Progenitor cell of endocrine pancreas (in vitro differentiated cells): Measurements from ENCODE around the gene BACH2. TPM values are rescaled to one million over a fixed set of nuclear protein-coding genes. Genes with fewer than 3 reads are reported as not detected.

ENCODE experiments used
- DNase-seq: peaks from one replicate; pipeline ENCODE4 v3.0.0; 2021; ENCODE audit warnings: low spot score; ENCODE audit not compliant: unreplicated experiment
- H3K27ac Mint-ChIP-seq: 2 replicates; pipeline ENCODE4 v1.8.0; 2021; ENCODE audit warnings: mild to moderate bottlenecking, moderate library complexity, mixed read lengths
- H3K27me3 Mint-ChIP-seq: 2 replicates; pipeline ENCODE4 v1.8.0; 2021; ENCODE audit warnings: mixed read lengths
- H3K36me3 Mint-ChIP-seq: 2 replicates; pipeline ENCODE4 v1.8.0; 2022; ENCODE audit warnings: mixed read lengths; ENCODE audit not compliant: insufficient read depth
- H3K4me1 Mint-ChIP-seq: 2 replicates; pipeline ENCODE4 v1.8.0; 2021; ENCODE audit warnings: low read depth, mixed read lengths
- H3K4me3 Mint-ChIP-seq: 2 replicates; pipeline ENCODE4 v1.8.0; 2021; ENCODE audit warnings: low read depth, mild to moderate bottlenecking, moderate library complexity, mixed read lengths
- H3K9me3 Mint-ChIP-seq: 2 replicates; pipeline ENCODE4 v1.8.0; 2021; ENCODE audit warnings: low read depth, mixed read lengths
- total RNA-seq: library from RNA; stranded (reverse); gene quantifications from 2 replicates; pipeline ENCODE4 v1.2.1, GENCODE V29; 2021
- TF ChIP-seq, protein P1 (sequence below): fragments of 200-600 bp; sonication (generic); IDR thresholded peaks from one replicate; pipeline ENCODE4 v1.5.0; 2021; ENCODE audit warnings: antibody characterized with exemption, mild to moderate bottlenecking; ENCODE audit not compliant: unreplicated experiment

The BACH2 gene
- total RNA-seq, 1 donor from 2014 or later = 11.2 TPM

DNA sequence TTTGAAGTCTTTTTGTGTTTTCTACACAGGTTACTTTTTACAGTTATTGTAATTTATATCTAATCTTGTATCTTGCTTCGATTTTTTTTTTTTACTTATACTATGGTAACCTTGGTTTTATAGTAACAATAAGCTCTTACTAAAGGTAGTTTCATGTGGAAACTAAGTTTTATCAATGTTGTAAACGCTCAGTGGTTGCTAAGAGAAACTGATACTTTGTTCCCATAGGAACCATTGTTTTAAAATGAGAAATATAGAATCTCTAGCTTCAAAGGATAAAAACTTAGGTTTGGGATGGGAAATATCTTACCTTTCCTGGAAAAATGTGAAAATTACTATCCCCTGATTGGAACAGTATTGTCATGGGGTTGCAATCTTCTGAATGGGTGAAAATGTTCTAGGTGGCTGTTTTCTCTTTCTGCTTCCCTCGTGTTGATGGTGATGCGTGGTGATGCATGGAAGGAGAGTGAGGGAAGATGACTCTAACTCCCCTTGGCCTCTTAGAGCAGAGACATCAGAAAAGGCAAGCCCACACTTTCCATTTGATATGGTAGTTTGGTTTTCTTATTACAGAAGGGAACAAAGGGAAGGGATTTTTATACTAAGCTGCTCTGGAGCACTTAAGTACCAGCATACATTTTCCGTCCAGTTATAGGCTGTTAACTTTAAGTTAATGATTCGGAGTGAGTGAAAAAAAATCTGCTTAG is 23.5 kb upstream of the BACH2 start:
- Mint-ChIP-seq H3K27ac (no peak overlapping the region), H3K4me3 (no peak overlapping the region), H3K36me3 (no peaks in the 10 kb centered on the region), H3K9me3 (no peaks in the 10 kb centered on the region), H3K27me3 (no peaks in the 10 kb centered on the region), H3K4me1 (no peaks in the 10 kb centered on the region)
- DNase-seq = no peak
- TF ChIP-seq, protein P1, sequence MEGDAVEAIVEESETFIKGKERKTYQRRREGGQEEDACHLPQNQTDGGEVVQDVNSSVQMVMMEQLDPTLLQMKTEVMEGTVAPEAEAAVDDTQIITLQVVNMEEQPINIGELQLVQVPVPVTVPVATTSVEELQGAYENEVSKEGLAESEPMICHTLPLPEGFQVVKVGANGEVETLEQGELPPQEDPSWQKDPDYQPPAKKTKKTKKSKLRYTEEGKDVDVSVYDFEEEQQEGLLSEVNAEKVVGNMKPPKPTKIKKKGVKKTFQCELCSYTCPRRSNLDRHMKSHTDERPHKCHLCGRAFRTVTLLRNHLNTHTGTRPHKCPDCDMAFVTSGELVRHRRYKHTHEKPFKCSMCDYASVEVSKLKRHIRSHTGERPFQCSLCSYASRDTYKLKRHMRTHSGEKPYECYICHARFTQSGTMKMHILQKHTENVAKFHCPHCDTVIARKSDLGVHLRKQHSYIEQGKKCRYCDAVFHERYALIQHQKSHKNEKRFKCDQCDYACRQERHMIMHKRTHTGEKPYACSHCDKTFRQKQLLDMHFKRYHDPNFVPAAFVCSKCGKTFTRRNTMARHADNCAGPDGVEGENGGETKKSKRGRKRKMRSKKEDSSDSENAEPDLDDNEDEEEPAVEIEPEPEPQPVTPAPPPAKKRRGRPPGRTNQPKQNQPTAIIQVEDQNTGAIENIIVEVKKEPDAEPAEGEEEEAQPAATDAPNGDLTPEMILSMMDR = no peak

DNA sequence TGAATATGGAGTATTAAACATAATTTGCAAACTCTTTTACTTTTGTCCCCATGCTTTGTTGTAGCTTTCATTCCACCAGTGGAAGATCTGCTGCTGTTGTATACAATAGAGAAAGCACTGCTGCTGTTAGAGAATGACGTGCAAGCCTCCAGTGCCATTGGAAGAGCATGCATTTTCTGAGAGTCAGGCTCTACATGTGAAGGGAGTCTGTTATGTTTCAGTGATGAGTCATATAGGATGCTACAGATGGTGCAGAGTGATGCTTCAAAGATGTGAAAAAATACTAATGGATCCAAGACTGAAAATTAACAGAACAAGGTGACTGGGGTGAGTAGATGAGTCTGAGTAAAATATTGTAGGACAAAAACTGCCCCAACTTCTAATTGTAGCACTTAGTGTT is 22.4 kb upstream of the BACH2 start:
- Mint-ChIP-seq H3K27me3 (peaks cover 5% of the 10 kb centered on the region), H3K4me3 (no peak overlapping the region), H3K36me3 (no peaks in the 10 kb centered on the region), H3K27ac (no peak overlapping the region), H3K9me3 (no peaks in the 10 kb centered on the region), H3K4me1 (no peaks in the 10 kb centered on the region)
- no peak for DNase-seq
- TF ChIP-seq, protein P1 = no peak

DNA sequence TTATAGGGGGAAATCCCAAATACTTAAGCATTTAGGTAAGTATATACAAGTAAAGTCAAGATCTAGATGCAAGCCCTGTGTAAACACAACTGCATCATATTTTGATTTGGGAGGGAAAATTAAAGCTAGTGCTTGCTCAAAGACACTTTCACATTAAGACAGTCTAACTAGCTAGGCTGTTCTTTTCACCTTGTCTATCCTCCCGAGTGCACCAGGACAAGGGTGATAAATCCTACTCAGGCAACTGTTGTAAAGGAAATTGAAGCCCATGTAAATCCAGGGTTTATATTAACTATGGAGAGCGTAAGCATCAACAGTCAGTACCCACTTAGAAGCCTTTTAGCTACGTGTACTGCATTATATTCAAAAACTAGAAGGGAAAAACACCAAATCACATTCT is 19.3 kb upstream of the BACH2 start:
- H3K4me3 Mint-ChIP-seq = no peak overlapping the region
- no peak for DNase-seq
- no peak overlapping the region for H3K27ac Mint-ChIP-seq
- no peaks in the 10 kb centered on the region for H3K9me3 Mint-ChIP-seq
- no peaks in the 10 kb centered on the region for H3K4me1 Mint-ChIP-seq
- TF ChIP-seq, protein P1 = no peak
- H3K36me3 Mint-ChIP-seq = no peaks in the 10 kb centered on the region
- peaks cover 8% of the 10 kb centered on the region for H3K27me3 Mint-ChIP-seq

GRCh38 chr6:90315354-90315950 is 18.8 kb upstream of the BACH2 start:
- Mint-ChIP-seq H3K4me1 (no peaks in the 10 kb centered on the region), H3K27me3 (peaks cover 8% of the 10 kb centered on the region), H3K36me3 (no peaks in the 10 kb centered on the region), H3K9me3 (no peaks in the 10 kb centered on the region), H3K27ac (no peak overlapping the region), H3K4me3 (no peak overlapping the region)
- DNase-seq = no peak
- TF ChIP-seq, protein P1 = no peak

DNA sequence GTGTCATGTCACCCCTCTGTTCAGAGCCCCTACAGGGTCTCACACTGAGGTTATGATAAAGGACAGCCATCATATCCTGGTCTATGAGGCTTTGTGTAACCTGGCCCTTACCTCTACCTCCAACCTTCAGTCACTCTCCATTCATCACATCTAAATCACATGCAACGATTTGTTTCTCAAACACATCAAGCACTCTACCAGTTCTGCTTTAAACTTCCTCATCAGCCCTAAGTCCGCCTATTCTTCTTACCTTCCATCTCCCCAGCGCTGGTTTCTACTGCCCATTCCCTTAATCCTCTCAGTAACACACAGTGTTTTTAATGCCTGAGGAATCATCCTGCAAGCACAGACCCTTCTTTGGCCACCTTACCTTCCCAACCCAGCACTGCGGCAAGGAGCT is 17.9 kb upstream of the BACH2 start:
- Mint-ChIP-seq H3K27ac (no peak overlapping the region), H3K27me3 (peaks cover 8% of the 10 kb centered on the region), H3K9me3 (no peaks in the 10 kb centered on the region), H3K36me3 (no peaks in the 10 kb centered on the region), H3K4me3 (no peak overlapping the region), H3K4me1 (no peaks in the 10 kb centered on the region)
- no peak for DNase-seq
- TF ChIP-seq, protein P1 = no peak
